NT2/D1 (cell line): ENCODE measurements around the gene TAPBPL.

Source experiments
- SUZ12 ChIP-seq: IDR thresholded peaks from 2 replicates; pipeline ENCODE4 v1.6.1; 2011; ENCODE audit not compliant: insufficient read length, insufficient read depth; ENCODE audit errors: extremely low read depth
- YY1 ChIP-seq: IDR thresholded peaks from 2 replicates; pipeline ENCODE4 v1.6.1; 2011; ENCODE audit not compliant: insufficient read length, insufficient read depth

GRCh38 chr12:6438345-6438744 lies 13.5 kb upstream of the TAPBPL start:
- no peak for TF ChIP-seq SUZ12
- no peak for TF ChIP-seq YY1
